Forelimb muscle (tissue), 1 donor: Measurements from ENCODE around the gene CNGA1. TPM values are rescaled to one million over a fixed set of nuclear protein-coding genes. Genes with fewer than 3 reads are reported as not detected.
"Not testable (repeated sequence)": the region's sequence is repeated elsewhere in the genome, so short reads cannot be mapped to it uniquely, and the experiment has no call there.

Experiments
- DNase-seq: peaks from one replicate; pipeline ENCODE4 v3.0.0-alpha.2; 2013; ENCODE audit warnings: low read depth
- polyA plus RNA-seq: library from polyadenylated mRNA; unstranded; fragments of 120-200 nt; gene quantifications from one replicate; pipeline ENCODE4 v1.2.1, GENCODE V29; 2013; ENCODE audit not compliant: insufficient read length

CNGA1 gene
- polyA plus RNA-seq, 1 donor: 0.94 TPM

DNA sequence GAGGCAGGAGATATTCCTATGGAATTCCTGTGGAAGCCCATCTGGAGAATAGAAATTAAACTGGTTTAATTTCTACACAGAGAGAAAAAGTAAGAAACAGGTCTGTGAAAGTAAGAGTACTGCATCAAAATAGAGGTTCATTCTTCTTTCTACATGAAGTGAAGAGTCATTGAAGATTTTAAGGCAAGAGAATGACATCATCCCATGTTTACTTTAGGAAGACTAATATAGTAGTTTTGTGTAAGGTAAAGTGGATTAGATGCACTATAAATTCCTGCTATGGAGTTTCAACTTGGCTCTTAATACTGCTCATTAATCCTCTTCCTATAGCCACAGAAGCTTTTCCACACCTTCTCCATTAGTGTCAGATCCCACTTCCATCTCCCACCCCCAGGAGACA, 47.6 kb downstream of the CNGA1 start:
- no peak for DNase-seq

DNA sequence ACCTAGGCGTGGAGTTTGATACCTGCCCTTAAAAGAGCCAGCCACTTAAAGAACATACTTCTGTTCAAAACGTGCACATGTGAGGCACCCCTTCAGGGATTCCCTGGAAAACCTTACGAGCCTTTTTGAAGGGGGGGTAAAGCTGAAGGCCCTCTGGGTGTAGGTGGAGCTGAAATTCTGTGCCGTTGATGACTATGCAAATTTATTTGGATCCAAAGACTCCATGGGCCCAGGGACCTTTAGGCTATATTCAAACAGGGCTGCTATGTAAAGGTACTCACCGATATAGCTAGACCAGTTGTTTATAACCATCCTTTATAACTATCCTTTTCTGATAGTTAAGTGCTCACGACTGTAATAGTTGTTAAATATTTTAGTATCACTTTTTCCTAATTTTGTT, 61.8 kb downstream of the CNGA1 start:
- DNase-seq: no peak

DNA sequence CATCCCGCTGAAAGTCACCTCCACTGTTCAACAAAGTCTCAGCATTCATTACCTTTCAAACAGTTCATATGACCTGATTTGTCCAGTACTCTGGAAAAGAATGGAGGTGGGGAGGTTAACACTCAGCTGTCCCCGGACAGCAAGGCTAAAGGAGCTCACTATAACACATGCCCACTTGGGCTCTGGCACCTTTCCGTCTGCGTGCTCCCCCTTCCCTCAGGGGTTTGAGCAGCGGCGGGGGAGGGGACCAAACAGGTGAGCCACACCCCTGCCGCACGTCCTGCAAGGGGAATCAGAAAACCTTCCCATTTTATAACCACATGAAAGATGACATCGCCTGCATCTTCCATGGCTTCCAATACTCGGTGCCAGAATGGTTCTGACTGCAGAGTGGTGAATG, 62.2 kb downstream of the CNGA1 start:
- DNase-seq: no peak

DNA sequence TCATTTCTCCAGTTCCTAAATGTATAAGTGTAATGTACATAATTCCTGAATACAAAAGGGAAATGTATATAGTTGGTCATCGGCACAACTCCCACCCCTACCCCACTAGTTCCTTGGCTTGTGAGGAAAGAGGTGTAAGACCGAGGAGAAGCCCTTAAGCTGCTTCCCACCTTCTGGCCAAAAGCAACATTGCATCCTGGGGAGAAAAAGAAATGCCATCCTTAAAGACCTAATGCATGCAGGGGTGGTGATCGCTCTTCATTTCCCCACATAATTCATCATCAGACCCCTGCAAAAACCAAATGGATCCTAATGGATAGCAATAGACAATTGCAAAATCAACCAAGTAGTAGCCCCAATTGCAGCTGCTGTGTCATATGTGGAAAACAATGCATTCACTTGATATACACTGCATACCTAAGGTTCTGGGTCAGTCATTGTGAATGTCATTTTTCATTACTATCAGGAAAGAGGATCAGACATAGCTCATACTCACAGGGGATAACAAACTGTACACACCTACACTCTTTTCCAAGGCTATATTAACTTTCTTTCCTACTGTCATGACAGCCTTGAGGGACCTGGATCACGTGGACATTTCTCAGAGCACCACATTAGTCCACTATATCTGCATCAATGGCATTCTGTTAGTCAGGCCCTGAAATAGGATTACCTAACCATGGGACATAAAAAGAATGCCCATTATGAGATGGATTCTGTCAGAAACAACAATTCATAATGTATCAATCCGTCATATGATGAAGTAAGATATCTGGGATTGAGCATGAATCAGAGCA, 70.4 kb downstream of the CNGA1 start:
- no peak for DNase-seq

DNA sequence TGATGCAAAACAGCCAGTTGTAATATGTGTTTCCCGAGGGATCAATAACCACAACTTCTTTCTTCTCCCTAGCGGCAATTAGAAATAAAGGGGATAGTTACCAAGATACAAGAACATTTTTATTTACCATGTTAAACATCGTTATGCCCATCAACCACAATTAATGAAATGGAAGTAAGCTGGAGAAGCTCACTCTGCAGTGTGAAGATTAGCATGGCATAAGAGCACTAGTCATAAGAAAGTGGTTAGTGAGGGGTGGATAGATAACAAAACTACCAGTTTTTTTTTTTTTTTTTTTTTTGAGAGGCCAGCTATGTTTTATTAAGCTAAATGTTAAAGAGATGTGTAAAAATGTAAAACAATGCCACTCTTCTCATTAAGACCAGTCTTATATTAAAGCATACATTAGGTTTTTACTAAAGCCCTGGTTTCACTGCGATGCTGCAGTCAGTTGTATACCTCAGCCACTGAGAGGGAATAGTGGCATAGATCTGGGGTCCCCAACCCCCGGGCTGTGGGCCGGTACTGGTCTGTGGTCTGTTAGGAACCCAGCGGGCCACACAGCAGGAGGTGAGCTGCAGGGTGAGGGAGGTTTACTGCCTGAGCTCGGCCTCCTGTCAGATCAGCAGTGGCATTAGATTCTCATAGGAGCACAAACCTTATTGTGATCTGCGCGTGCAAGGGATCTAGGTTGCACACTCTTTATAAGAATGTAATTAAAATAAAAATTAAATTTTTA, 74.2 kb downstream of the CNGA1 start:
- no peak for DNase-seq

DNA sequence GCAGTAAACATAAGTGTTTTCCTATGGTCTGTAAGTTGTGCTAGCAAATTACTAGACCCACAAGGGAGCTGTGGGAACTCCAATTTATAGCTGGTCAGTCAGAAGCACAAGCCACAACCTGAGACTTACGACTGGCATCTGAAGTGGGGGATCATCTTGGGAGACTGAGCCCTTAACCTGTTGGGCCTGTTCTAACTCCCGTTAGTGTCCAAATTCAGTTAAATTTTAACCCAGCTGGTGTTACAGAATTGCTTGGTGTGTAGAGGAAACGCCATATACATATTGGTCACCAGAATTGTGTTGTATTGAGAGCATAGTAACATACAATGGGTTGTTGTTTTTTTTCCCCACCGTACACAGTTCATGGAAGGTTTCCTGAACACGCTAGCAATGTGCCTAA, 77.0 kb downstream of the CNGA1 start:
- DNase-seq: no peak

DNA sequence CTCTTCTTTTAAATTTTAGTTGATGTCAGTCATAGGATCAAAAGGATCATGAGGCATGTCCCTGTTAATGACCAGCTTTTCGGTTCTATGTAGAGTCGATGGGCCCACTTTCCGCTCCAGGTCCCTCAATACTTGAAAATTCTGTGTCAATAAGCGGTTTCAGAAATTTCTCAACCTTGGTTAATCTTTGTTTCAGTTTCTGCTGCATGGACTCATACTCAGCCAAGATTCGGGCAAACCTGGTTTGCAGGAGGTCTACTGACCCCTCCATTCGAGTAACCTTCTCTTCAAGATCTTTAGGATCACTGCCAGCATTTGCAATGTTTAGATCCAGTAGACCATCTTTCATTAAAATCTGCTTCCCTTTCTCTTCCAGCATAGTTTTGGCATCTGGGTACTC, 80.1 kb downstream of the CNGA1 start:
- DNase-seq: no peak

DNA sequence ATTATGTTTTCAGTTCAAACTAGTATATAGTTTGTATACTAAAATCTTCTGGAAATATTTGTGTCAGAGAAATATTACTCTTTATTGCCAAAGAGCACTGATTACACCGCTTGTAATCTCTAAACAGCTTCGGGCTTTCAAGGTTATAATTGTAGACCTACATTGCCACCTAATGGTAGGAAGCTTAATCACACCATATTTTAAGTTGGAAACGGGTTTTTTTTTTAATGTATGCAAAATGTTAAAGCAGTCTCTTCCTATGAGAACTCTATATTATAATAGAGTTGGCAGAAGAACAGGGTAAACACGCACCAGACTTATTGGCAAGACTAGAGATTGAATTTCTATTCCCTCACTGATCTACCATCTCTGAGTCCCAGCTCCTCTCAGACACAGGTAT, 82.6 kb downstream of the CNGA1 start:
- DNase-seq: no peak

DNA sequence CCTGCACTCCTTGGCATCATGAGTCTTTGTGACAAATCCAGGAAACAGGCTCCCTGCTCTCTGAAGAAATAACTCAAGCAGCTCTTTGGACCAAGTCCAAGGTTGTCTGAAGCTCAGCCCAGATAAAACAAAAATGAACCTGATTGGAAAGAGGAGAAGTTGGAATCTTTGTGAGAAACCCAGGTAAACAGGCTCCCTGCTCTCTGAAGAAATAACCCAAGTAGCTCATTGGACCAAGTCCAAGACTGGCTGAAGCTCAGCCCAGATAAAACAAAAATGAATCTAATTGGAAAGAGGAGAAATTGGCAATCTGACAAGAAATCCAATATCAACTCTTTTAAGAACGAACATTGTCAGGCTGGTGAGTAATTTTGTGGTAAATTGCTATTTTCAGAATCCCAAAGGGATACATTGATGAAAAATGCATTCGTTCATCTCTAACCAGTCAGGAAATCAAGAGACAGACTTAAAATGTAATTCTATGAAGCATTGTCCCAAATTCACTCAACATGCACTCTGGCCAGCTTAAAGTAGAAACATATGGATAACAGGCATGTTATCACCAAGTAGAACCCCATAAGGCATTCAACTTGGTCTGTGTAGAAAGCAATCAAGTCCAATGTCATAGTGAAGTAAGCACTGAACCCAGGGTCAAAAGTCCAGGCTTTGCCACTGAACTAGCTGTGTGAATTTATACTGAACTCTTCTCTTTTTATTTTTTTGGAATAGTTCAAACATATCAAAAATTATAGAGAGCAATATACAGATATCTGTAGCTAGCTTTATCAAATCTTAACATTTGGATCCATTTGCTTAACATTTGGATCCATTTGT, 85.3 kb downstream of the CNGA1 start:
- DNase-seq: no peak

DNA sequence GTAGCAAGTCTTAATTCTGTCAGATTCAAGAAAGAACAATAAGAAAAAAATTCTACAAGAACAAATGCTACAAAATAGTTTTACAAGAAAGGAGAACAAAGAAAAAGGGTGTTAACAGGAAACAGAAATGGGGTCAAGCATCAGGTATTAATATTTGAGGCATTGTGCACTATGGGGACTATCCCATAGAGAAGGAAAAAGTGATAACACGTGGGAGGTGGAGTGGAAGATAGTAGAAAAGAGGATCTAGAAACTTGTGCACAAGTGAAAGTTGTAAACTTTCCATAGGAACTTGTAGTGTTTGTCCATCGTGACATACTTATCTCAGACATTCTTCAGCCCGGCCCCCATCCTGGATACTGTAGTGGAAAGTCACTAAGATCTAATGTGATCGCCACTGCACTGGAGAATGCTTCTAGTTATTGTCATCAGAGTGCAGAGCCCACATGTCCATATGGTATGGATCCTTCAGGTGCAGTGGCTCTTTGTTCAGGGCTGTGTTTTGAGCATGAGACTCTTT, 86.7 kb downstream of the CNGA1 start:
- DNase-seq: no peak

DNA sequence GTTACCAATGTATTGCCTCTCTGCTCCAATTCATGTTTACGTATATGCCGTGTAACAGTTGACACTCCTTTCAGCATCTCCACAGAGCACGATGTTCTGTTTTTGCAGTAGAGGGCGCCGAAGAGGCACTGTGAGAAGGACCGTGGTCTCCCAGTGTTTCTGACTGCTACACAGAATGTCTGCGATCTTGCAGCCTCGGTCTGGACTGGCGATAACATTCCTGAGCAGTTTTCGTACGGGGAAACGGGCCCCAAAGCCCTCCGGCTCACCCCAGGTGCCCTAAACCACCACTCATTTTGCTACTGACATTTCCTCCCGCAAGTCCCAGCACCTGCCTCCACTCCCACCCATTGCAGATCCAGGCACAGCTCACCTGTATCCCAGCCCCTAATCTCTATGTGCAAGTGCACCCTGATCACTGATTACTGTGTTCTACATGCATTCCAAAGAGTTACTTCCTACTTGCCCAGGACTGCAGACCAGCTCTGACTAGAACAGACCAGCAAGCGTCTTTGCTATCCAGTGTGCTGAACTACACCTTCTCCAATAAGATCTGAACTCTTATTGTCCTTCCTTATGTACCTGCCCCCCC, 89.7 kb downstream of the CNGA1 start:
- no peak for DNase-seq

DNA sequence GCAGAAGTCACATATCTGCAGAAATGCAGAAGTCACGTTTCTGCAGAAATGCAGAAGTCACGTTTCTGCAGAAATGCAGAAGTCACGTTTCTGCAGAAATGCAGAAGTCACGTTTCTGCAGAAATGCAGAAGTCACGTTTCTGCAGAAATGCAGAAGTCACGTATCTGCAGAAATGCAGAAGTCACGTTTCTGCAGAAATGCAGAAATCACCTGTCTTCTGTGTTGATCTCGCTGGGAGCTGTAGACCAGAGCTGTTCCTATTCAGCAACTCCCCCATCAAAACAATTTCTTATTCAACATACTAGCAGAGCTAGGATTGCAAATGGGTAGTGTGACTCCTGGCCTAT, 93.2 kb downstream of the CNGA1 start:
- DNase-seq: not testable (repeated sequence)

DNA sequence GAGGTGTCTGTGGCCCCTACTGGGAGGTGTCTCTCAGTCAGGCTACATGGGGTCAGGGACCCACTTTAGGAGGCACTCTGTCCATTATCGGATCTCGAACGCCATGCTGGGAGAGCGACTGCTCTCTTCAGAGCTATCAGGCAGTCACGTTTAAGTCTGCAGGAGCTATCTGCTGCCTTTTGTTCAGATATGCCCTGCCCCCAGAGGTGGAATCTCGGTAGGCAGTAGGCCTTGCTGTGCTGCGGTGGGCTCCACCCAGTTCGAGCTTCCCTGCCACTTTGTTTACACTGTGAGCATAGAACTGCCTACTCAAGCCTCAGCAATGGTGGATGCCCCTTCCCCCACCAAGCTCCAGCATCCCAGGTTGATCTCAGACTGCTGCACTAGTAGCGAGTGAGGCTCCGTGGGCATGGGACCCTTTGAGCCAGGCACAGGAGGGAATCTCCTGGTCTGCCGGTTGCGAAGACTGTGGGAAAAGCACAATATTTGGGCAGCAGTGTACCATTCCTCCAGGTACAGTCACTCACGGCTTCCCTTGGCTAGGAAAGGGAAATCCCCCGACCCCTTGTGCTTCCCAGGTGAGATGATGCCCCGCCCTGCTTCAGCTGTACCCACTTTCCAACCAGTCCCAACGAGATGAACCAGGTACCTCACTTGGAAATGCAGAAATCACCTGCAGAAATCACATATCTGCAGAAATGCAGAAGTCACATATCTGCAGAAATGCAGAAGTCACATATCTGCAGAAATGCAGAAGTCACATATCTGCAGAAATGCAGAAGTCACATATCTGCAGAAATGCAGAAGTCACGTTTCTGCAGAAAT, 93.8 kb downstream of the CNGA1 start:
- not testable (repeated sequence) for DNase-seq

DNA sequence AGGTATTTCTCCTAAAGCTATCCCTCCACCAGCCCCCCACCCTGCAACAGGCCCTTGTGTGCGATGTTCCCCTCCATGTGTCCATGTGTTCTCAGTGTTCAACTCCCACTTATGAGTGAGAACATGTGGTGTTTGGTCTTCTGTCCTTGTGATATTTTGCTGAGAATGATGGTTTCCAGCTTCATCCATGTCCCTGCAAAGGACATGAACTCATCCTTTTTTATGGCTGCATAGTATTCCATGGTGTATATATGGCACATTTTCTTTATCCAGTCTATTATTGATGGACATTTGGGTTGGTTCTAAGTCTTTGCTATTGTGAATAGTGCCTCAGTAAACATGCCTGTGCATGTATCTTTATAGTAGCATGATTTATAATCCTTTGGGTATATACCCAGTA, 99.3 kb downstream of the CNGA1 start:
- DNase-seq: not testable (repeated sequence)

DNA sequence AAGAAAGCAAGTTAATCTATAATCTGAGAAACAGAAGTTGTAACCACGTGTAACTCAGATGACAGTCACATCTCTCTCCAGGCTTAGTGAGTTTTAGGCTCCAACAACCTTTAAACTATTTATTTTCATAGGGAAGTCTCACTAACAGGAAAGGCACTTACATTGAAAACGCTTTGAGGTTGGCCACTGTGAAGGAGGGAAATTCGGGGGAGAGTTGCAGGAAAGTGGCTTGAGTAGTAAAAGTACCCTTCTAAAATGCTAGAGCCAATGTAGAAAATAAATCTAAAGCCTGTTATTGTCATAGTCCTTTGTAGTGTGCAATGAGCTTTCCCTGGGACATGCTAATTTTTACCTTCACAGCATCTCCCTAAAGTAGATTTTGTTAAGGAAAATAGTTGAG, 101.1 kb downstream of the CNGA1 start:
- DNase-seq: no peak

DNA sequence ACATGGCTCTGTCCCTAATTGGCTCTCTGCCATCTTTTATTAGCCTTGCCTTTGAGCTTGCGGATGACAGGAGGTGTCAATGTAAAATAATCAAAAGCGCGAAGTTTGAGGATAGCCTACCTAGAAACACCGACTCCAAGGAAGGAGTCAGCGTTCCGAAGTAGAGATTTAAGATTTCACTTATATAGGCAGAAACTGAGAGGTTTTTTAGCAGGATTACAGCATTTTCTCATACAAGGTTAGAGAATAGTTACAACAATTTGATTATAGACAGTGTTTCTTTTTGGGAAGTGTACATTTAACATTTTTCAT, 101.6 kb downstream of the CNGA1 start:
- no peak for DNase-seq

DNA sequence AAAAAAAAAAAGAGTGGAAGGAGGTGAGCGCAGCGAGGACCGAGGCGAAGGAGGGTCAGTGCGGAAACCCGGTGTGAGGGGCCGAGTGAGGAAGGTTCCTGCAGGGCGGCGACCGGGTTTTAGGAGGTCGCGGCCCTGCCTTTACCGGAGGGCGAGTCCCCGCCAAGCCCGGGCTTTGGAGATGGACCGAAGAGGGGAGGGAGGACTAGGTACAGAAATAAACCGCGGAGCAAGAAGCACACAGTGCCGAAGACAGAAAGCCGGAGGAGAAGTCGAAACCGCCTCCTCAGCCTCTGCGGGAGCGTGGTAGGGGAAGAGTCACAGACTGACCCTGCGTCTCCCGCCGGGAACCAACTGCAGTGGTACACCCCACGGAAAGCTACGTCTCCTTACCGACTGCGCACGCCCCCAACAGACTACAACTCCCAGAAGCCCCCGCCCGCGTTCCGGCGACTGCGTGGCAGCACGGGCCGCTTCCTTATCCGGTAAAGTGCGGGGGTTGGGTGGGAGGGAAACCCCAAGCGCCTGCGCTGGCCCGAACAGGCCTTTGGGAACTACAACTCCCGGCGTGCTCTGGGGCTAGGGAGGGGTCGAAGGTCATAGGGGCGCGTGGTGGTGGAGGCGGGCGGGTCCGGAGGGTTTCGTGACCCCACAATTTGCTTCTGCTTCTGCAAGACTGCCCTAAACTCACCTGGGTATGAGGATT, 102.1 kb downstream of the CNGA1 start, which contains the start of gene NFXL1:
TSS of gene NFXL1 (minus strand) at position 364 of the 706 bp plus-strand sequence. CDS start 380 bp downstream, outside the sequence.
- peak; percentile 88 for DNase-seq

DNA sequence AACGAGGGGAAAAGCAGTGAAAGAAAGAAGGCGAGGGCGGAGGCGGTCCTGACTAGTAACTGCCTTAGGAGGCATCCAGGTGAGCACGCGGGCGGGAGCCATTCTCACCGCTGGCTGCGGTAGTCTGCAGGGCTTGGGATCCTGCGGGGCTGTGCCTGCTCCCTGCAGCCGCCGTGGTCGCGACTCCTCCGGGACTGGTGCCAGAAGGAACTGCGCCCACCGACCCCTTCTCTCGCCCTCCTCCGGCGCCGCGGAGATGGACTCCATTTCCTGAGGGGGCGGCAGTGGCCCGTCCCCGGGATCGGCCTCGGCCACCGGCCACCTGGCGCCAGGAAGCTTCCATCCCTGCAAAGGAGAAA, 102.6 kb downstream of the CNGA1 start:
- no peak for DNase-seq

DNA sequence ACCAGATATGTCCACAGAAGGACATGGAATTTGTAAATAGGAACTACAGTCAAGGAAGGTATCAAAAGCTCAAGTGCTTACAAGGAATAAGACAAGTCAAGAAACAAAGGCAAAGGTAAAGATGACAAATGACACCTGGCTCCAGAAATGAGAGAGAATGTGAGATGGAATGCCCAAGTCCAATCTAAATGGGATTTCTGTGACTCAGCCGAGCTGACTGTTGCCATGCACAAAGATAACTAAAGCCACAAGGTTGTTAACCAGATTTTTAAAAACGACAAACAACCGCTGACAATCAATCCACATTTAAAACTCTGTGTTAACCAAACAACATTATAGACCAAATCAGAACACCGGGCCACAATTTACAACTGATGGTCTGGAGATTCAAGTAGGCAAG, 103.2 kb downstream of the CNGA1 start:
- DNase-seq: no peak

DNA sequence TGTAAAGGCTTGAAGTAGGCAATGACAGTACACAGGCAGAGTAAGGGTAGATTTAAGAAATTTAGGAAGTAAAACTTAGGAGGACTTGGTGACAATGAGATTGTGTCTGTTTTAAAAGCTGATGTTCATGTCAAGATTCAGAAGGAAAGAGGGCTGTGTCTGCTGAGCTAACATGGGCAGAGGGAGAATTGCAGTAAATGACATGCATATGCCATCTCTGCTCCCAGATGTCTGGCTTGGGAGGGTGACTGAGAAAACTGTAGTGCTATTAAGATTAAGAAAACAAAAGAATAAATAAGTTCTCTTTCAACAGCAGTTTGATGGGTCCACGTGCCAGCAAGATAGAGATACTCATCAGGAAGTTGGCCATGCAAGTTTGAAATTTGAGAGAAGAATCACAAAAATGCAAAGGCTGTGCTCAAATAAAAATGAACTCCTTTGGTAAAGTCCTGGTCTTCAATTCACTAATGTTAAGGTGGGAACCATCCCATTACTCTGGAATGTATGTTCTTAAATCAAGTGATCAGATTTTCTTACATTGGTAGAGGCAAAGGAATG, 109.3 kb downstream of the CNGA1 start:
- DNase-seq: no peak
